ES-I3 (cell line): ENCODE results near the gene ZNF469.

ENCODE experiments used
- H3K36me3 ChIP-seq: 2 replicates; pipeline ENCODE4 v1.6.1; 2013; ENCODE audit warnings: mild to moderate bottlenecking, low read length, control low read depth, moderate library complexity; ENCODE audit not compliant: insufficient read depth
- H3K4me1 ChIP-seq: 2 replicates; pipeline ENCODE4 v1.6.1; 2013; ENCODE audit warnings: mild to moderate bottlenecking, control low read depth, low read length; ENCODE audit not compliant: insufficient read depth
- H3K9ac ChIP-seq: 2 replicates; pipeline ENCODE4 v1.6.1; 2013; ENCODE audit warnings: low read depth, mild to moderate bottlenecking, low read length, moderate library complexity
- H3K9me3 ChIP-seq: 2 replicates; pipeline ENCODE4 v1.6.1; 2013; ENCODE audit warnings: mild to moderate bottlenecking, low read length, moderate library complexity; ENCODE audit not compliant: control insufficient read depth, insufficient read depth

ZNF469 gene

DNA sequence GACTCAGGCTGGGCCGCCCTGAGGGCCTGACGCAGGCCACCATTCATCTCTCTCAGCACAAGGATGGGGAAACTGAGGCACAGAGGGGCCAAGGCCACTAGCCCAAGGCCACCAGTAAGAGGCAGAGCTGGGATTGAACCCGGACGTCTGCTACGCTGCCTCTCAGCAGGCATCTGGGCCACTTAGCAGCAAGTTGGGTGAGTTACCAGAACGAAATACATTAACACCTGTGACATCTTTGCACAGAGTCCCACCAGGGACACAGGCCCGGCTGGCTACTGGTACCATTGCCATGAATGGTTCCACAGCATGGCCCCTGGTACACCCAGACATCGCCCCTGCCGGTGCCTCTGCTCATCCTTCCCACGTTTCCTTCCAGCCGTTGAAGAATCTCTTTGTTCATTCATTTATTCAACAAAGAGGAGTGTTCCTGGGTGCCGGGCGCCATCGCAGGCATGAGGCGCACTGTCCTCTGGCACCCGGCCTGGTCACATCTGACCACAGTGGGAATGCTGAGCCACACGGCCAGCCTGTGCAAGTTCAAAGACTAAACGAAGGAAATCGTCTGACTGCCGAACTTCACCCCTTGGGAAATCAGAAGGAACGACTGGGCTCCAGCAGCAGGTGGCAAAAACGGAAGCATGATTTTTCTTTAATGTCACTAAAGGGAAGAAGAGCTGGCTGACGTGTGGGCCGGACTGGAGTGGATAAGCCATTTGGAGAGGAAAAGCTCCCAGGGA lies 7.4 kb upstream of the ZNF469 start:
- no peak overlapping the region for H3K9ac ChIP-seq
- no peaks in the 10 kb centered on the region for H3K4me1 ChIP-seq
- no peaks in the 10 kb centered on the region for H3K36me3 ChIP-seq
- no peaks in the 10 kb centered on the region for H3K9me3 ChIP-seq

DNA sequence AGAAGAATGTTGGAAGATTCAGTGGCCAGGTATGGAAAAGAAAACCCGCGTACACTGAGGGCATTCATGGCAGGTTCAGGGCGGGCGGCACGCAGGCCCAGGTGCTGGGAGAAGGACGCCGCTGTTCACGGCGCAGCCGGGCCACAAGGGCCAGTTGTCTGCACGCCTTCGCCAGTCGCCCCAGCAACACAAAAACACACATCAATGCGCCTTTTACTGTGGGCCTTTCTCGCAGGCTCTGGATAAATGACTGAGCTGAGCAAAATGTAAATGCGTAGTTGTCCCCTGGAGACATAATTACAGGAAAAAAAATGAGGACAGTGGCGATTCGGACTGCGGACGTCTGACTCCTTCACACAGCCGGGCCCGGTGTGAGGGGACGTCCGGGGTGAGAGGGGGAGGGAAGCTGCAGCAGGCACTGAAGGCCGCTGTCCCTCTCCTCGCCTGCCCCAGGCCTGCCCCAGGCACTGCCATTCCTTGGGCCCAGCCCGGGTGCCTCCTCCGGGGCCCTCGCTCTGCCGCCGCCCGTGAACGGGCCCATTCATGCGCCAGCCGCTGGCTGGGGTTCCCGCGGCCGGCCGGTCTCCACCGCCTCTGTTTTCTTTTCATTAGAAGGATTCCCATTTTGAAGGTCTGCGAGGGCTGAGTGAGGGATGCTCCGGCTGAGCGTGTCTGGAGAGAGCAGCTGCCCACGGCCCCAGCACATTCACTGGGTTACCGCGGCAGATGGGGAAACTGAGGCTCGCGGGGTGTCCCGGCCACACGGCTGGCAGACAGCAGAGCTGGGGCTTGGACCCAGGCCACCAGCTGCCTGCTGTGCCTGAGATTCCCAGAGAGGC lies 6.5 kb upstream of the ZNF469 start:
- Histone ChIP-seq H3K9ac (no peak overlapping the region), H3K36me3 (no peaks in the 10 kb centered on the region), H3K4me1 (peaks cover 3% of the 10 kb centered on the region), H3K9me3 (no peaks in the 10 kb centered on the region)

DNA sequence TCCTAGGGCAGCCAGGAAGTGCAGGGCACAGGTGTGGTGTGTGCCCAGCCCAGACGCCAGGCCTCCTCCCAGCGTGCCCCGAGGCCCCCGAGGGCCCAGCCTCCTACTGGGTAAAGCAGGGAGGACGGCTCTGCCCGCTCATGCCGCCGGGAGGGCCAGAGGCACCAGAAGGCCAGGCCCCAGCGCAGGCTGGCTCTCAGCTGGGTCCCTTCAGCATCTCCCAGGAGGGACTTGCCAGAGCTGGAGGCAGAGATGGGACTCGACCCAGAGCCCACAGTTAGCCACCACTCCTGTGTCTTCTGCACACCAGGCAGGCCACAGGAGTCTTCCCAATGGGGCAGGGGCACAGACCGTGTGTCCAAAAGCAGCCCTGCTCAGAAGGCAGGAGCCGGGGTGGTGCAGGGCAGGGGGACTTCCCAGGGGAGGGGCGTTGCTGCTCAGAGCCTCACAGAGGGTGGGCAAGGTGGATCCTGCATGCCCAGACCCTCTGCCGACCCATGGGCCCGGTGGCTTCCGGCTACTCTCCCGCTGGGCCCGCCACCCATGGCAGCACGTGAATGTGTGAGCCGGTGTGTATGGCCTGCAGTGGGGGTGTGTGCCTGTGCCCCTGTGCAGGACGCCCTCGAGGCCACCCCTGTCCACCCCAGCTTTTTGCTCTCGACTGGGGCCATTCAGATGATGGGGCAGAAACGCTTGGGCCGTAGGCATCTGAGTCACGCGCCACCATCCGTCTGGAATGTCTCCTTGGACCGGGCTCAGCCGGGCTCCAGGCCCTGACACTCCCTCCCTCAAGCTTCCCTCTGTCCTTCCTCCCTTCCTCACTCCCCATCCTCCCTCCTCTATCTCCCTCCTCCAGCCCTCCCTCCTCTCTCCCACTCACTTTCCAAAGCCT lies 5.7 kb upstream of the ZNF469 start:
- Histone ChIP-seq H3K4me1 (peaks cover 12% of the 10 kb centered on the region), H3K9ac (no peak overlapping the region), H3K9me3 (no peaks in the 10 kb centered on the region), H3K36me3 (no peaks in the 10 kb centered on the region)

DNA sequence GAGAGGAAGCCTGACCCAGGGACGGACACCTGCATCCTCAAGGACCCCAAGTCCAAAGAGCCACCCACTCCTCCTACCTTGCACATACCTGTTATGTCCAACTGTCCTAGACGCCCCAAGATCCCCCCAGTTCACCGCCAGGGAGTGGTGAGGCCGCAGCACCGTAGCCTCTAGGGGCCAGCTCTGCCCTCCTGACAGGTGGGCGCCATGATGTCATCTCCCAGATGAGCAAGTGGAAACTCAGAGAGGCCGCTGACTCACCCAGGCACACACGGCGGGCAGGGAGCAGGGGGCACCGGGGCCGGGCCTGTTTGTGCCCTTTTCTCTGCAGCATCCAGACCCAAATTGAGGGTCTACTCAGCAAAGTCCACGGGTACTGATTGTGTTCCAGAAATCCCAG lies 4.8 kb upstream of the ZNF469 start:
- Histone ChIP-seq H3K9me3 (no peaks in the 10 kb centered on the region), H3K4me1 (peaks cover 18% of the 10 kb centered on the region), H3K36me3 (no peaks in the 10 kb centered on the region), H3K9ac (no peak overlapping the region)

DNA sequence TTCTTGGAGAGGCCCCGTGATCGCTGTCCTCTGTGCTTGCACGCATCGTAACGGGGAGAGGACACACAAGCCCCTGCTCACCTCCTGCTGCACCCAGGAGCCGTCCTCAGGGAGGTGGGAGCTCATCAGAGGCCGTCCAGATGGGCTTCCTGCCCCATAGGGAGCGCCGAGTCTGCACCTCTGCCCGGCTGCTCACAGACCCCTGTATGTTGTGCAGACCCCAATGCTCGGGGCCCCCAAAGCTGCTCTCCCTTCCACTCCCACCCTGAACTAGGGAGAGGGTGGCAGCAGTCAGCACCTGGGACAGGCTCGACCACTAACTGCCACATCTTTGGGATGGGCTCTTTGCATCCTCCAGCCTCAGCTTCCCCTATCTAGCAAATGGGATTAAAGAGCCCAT lies 4.4 kb upstream of the ZNF469 start:
- H3K9me3 ChIP-seq: no peaks in the 10 kb centered on the region
- peaks cover 18% of the 10 kb centered on the region for H3K4me1 ChIP-seq
- no peaks in the 10 kb centered on the region for H3K36me3 ChIP-seq
- H3K9ac ChIP-seq: no peak overlapping the region

DNA sequence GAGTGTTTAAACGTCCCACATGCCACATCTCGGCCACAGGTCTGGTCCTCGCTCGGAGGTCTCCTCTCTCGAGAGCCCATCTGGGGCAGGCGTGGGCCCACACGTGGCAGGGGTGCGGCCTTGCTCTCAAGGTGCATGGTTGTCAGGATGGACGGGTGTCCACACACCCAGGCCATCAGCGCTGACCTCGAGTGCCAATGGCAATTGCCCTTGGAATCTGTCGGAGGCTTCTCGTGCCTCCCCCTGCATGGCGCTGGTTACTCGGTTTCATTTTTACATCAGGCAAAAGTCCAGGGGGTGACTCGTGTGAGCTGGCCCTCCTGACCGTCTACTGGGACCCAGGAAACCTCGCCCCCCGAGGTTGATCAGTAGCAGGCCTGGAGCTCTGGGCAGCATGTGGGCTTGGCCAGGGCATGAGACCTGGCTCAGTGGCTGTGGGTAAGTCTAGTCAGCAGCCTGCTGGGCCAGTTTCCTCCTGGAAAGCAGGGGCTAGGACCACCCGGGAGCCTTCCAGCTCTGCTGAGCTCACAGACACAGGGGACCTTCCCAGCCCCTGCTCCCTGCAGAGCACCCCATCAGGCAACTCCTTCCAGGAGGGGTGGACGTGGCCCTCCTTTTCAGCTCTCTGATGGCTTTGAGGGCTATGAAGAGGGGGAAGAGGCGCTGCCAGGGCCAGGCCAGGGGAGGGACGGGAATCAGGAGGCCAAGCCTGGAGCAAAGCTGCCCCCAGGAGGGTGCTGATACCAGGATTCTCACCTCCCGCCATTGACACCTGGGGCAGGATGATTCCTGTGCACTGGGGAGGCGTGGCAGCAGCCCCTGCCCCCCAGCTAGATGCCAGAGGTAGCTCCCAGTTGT lies 3.7 kb upstream of the ZNF469 start:
- Histone ChIP-seq H3K9ac (no peak overlapping the region), H3K4me1 (peaks cover 18% of the 10 kb centered on the region), H3K9me3 (no peaks in the 10 kb centered on the region), H3K36me3 (no peaks in the 10 kb centered on the region)

DNA sequence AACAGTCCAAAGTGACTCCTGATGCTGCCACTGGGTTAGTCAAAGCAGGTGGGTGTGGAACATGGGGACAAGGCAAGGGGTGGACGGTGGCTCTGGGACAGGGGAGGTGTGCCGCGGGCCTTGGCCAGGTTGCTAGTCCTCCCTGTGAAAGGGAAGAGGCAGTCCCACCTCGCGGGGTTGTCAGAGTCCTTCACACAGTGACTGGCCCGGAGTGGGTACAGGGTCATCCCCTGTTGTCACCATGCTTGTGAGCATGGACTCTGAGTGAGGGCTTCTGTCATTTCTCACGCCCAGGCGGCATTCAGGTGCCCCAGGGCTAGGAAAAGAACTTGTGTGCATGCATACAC lies 3.1 kb upstream of the ZNF469 start:
- H3K9ac ChIP-seq: no peak overlapping the region
- peaks cover 18% of the 10 kb centered on the region for H3K4me1 ChIP-seq
- no peaks in the 10 kb centered on the region for H3K36me3 ChIP-seq
- no peaks in the 10 kb centered on the region for H3K9me3 ChIP-seq

DNA sequence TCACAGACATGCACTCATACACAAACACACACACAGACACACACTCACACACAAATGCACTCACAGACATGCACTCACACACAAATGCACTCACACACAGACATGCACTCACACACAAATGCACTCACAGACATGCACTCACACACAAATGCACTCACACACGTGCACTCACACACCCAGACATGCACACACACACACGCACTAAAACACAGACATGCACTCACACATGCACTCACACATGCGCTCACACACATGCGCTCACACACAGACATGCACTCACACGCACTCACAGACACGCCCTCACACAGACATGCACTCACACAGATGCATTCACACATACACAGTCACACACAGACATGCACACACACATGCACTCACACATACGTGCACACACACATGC lies 2.7 kb upstream of the ZNF469 start:
- Histone ChIP-seq H3K4me1 (peaks cover 18% of the 10 kb centered on the region), H3K36me3 (no peaks in the 10 kb centered on the region), H3K9me3 (no peaks in the 10 kb centered on the region), H3K9ac (no peak overlapping the region)

DNA sequence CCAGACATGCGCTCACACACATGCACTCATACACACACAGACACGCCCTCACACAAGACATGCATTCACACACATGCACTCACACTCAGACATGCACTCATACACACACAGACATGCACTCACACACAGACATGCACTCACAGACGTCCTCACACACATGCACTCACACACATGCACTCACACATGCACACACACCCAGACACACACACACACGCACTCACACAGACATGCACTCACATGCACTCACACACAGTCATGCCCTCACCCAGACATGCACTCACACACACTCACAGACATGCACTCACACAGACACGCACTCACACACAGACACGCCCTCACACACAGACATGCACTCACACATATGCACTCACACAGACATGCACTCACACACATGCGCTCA lies 2.1 kb upstream of the ZNF469 start:
- H3K4me1 ChIP-seq: peaks cover 18% of the 10 kb centered on the region
- H3K36me3 ChIP-seq: no peaks in the 10 kb centered on the region
- H3K9ac ChIP-seq: no peak overlapping the region
- H3K9me3 ChIP-seq: no peaks in the 10 kb centered on the region

DNA sequence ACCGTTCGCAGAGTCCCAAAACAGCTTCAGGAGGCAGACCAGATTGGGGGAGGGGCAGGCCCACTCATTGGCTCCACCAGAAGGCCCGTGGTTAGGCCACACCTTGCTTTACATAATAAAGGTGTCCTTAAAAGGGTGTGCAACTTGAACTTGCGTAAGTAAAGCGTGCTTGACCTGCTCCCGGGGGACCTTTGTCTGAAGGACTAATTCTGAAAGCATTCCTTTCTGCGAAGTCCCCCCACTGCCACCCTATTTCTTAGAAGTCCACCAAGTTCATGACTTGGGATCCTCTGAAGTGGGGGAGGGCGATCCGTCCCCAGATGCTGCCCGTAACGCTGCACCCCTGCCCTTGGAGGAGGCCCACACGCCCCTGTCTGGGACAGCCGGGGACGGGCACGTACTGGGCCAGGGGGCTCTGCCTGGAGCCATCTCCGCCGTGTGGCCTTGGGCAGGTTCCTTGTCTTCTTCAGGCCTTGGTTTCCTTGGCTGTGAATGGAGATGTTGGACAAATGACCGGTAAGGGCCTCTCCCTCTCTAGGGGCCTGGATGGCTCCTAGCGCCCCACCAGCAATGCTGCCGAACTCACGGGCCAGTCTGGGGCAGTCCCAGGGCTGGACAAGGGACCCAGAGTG lies 823 bp upstream of the ZNF469 start:
- Histone ChIP-seq H3K36me3 (no peaks in the 10 kb centered on the region), H3K9ac (no peak overlapping the region), H3K4me1 (peaks cover 18% of the 10 kb centered on the region), H3K9me3 (no peaks in the 10 kb centered on the region)

DNA sequence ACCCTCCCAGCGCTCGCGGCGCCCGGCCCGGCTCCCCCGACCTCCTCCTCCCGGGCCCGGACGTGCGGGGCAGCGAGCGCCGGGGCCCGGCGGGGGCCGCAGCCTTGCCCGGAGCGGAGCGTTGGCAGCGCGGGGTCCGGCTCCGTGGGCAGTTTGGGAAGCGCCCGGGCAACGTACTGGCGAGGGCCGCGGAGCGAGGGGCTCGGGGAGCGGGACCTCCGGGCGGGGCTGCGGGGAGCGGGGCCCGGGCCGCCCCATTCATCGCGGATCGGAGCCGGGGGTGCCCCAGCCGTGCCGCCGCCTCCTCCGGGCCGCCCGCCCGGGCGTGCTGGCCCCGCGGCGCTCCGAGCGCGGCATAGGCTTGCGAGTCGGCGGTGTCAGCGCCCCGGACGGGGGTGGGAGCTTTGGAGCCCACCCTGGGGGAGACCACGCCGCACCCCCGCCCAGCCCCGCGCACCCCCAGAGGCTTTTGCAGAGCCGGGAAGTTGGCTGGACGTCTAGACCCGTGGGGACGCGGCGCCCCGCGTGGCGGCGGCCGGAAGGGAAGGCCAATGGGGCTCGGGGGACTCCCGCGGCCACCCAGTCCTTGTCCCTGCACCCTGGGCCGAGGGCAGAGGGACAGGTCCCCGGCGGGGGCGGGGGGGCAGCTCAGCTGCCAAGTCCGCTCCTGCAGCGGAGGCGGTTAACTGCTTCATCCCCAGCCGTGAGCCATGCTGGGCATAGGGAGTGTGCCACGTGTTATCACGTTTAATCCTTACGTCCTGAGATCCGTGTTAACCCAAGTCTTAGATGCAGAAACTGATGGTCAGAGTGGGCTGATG lies 852 bp downstream of the ZNF469 start:
- Histone ChIP-seq H3K9me3 (no peaks in the 10 kb centered on the region), H3K9ac (peak overlapping the region; percentile 40; the same call in 1 of the 2 replicates), H3K4me1 (peaks cover 18% of the 10 kb centered on the region), H3K36me3 (no peaks in the 10 kb centered on the region)

DNA sequence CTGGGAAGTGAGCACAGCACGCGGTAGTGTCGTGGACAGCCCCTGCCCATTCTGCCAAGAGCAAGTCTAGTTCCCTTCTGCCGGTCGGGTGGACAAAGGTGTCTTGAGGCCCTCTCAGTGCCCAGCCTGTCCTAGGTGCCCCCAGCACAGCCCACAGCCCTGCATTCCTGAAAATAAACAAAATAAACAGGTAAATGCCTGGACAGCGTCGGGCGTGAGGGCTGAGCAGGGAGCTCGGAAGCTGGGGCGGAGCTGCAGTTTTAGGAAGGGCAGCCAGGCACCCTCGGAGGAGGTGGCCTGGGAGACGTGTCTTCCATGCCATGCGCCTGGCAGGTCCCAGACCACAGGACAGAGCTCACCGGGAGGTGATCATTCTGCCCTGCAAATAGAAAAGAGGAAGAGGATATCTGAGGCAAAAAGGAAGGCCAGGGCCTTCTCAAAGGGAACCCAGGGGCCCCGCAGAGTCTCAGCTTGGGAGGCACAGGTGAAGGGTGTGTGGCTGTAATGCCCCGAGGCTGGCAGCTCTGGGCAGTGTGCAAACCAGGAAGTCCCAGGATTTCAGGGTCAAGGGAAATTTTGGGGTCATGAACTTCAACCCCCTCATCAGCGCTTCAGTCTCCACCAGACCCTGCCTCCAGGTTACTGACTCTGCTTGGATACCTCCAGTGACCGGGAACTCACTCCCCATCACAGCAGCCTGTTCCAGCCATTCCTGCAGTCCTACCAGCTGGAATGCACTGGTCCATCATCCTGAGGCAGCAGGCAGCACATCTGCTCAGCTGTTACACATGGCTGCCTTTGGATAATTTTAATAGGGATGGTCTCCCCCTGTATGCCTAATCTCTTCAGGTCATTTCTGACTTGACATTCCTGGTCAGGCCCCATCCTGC lies 1.7 kb downstream of the ZNF469 start:
- Histone ChIP-seq H3K9me3 (no peaks in the 10 kb centered on the region), H3K36me3 (no peaks in the 10 kb centered on the region), H3K4me1 (peaks cover 18% of the 10 kb centered on the region), H3K9ac (no peak overlapping the region)
